Glutamatergic neuron (in vitro differentiated cells): ENCODE measurements around the gene IGSF9. TPM values are rescaled to one million over a fixed set of nuclear protein-coding genes. Genes with fewer than 3 reads are reported as not detected.

Source experiments
- DNase-seq: peaks from one replicate; pipeline ENCODE4 v3.0.0; 2022
- H3K27ac Mint-ChIP-seq: one replicate; pipeline ENCODE4 v1.8.0; 2020; ENCODE audit warnings: mild to moderate bottlenecking, mixed read lengths, inconsistent platforms; ENCODE audit not compliant: unreplicated experiment
- H3K27me3 Mint-ChIP-seq: one replicate; pipeline ENCODE4 v1.8.0; 2020; ENCODE audit warnings: mild to moderate bottlenecking, moderate library complexity, mixed read lengths, inconsistent platforms; ENCODE audit not compliant: unreplicated experiment
- H3K36me3 Mint-ChIP-seq: one replicate; pipeline ENCODE4 v1.8.0; 2020; ENCODE audit warnings: mild to moderate bottlenecking, mixed read lengths, inconsistent platforms; ENCODE audit not compliant: unreplicated experiment
- H3K4me1 Mint-ChIP-seq: one replicate; pipeline ENCODE4 v1.8.0; 2020; ENCODE audit warnings: mild to moderate bottlenecking, low read depth, mixed read lengths, inconsistent platforms; ENCODE audit not compliant: unreplicated experiment
- H3K4me3 Mint-ChIP-seq: one replicate; pipeline ENCODE4 v1.8.0; 2020; ENCODE audit warnings: mild to moderate bottlenecking, mixed read lengths, inconsistent platforms; ENCODE audit not compliant: unreplicated experiment
- H3K9me3 Mint-ChIP-seq: one replicate; pipeline ENCODE4 v1.8.0; 2020; ENCODE audit warnings: mild to moderate bottlenecking, moderate library complexity, mixed read lengths, inconsistent platforms; ENCODE audit not compliant: unreplicated experiment
- CTCF ChIP-seq: fragments of 200-600 bp; sonication (generic); IDR thresholded peaks from one replicate; pipeline ENCODE4 v1.5.0; 2021; ENCODE audit not compliant: partially characterized antibody, unreplicated experiment
- total RNA-seq: library from RNA; stranded (reverse); fragmentation: NEBNext Ultra II Directional; extraction: Animal tissue kit (Norgen Biotek cat#: 25700); gene quantifications from one replicate; pipeline ENCODE4 v1.2.1, GENCODE V29; 2021; ENCODE audit not compliant: unreplicated experiment

IGSF9 gene
- total RNA-seq, 1 donor from 2014 or later, result 23.4 TPM

- peaks cover 6% of the 10 kb centered on the region for H3K4me1 Mint-ChIP-seq
- peaks cover 8% of the 10 kb centered on the region for H3K9me3 Mint-ChIP-seq
- H3K27ac Mint-ChIP-seq, result no peak overlapping the region
- TF ChIP-seq CTCF, result no peak
- H3K27me3 Mint-ChIP-seq, result peaks cover 2% of the 10 kb centered on the region
- DNase-seq, result no peak
- H3K36me3 Mint-ChIP-seq, result peaks cover 13% of the 10 kb centered on the region
- no peak overlapping the region for H3K4me3 Mint-ChIP-seq
Measured at GRCh38 chr1:159978107-159978398, 32.6 kb upstream of the IGSF9 start.

GRCh38 chr1:159977364-159978106 is 32.1 kb upstream of the IGSF9 start:
- Mint-ChIP-seq H3K27ac (no peak overlapping the region), H3K4me1 (peaks cover 6% of the 10 kb centered on the region), H3K36me3 (peaks cover 13% of the 10 kb centered on the region), H3K27me3 (peaks cover 2% of the 10 kb centered on the region), H3K4me3 (no peak overlapping the region), H3K9me3 (peaks cover 8% of the 10 kb centered on the region)
- no peak for TF ChIP-seq CTCF
- DNase-seq, result no peak

- H3K27ac Mint-ChIP-seq, result no peak overlapping the region
- H3K27me3 Mint-ChIP-seq, result peaks cover 2% of the 10 kb centered on the region
- TF ChIP-seq CTCF, result no peak
- no peaks in the 10 kb centered on the region for H3K9me3 Mint-ChIP-seq
- no peak for DNase-seq
- H3K4me1 Mint-ChIP-seq, result no peaks in the 10 kb centered on the region
- no peak overlapping the region for H3K4me3 Mint-ChIP-seq
- peaks cover 1% of the 10 kb centered on the region for H3K36me3 Mint-ChIP-seq
Measured at GRCh38 chr1:159974350-159974965, 29.0 kb upstream of the IGSF9 start.

- no peak for DNase-seq
- no peak overlapping the region for H3K27ac Mint-ChIP-seq
- peaks cover 2% of the 10 kb centered on the region for H3K27me3 Mint-ChIP-seq
- H3K9me3 Mint-ChIP-seq, result no peaks in the 10 kb centered on the region
- no peaks in the 10 kb centered on the region for H3K36me3 Mint-ChIP-seq
- TF ChIP-seq CTCF, result no peak
- no peak overlapping the region for H3K4me3 Mint-ChIP-seq
- H3K4me1 Mint-ChIP-seq, result no peaks in the 10 kb centered on the region
Measured at GRCh38 chr1:159973350-159973940, 28.0 kb upstream of the IGSF9 start.
